IMR-90 (cell line): ENCODE results near the gene MESP2.

Experiments used
- BHLHE40 ChIP-seq: fragments of 150-350 bp; IDR thresholded peaks from 2 replicates; pipeline ENCODE4 v1.6.1; 2016; ENCODE audit warnings: mild to moderate bottlenecking, low read depth, low read length
- CEBPB ChIP-seq: IDR thresholded peaks from 2 replicates; pipeline ENCODE4 v1.6.1; 2012; ENCODE audit warnings: low read depth, low read length, improper control_type of control experiment
- CTCF ChIP-seq: conservative IDR thresholded peaks from 2 replicates; pipeline ENCODE4 v1.5.1; 2012; ENCODE audit warnings: mild to moderate bottlenecking, low read depth, low read length, improper control_type of control experiment
- MAFK ChIP-seq: IDR thresholded peaks from 2 replicates; pipeline ENCODE4 v1.6.1; 2012; ENCODE audit warnings: low read depth, low read length, improper control_type of control experiment
- MAZ ChIP-seq: IDR thresholded peaks from 2 replicates; pipeline ENCODE4 v1.6.1; 2012; ENCODE audit warnings: low read depth, mild to moderate bottlenecking, low read length, improper control_type of control experiment, moderate library complexity, borderline replicate concordance
- MXI1 ChIP-seq: IDR thresholded peaks from 2 replicates; pipeline ENCODE4 v1.6.1; 2012; ENCODE audit warnings: low read depth, mild to moderate bottlenecking, low read length, moderate library complexity, borderline replicate concordance
- NFE2L2 ChIP-seq: fragments of 150-350 bp; IDR thresholded peaks from 2 replicates; pipeline ENCODE4 v1.6.1; 2016; ENCODE audit warnings: low read depth, mild to moderate bottlenecking, low read length
- POLR2A ChIP-seq: IDR thresholded peaks from 2 replicates; pipeline ENCODE4 v1.6.1; 2012; ENCODE audit warnings: mild to moderate bottlenecking, low read depth, low read length
- RAD21 ChIP-seq: IDR thresholded peaks from 2 replicates; pipeline ENCODE4 v1.6.1; 2012; ENCODE audit warnings: low read length, improper control_type of control experiment
- RFX5 ChIP-seq: IDR thresholded peaks from 2 replicates; pipeline ENCODE4 v1.8.0; 2012; ENCODE audit warnings: low read depth, mild to moderate bottlenecking, low read length, moderate library complexity
- SMC3 ChIP-seq: fragments of 150-350 bp; IDR thresholded peaks from 2 replicates; pipeline ENCODE4 v1.6.1; 2016; ENCODE audit warnings: low read depth, mild to moderate bottlenecking, antibody characterized with exemption, low read length, moderate library complexity
- TF ChIP-seq, protein P1 (sequence below): fragments of 150-350 bp; IDR thresholded peaks from 2 replicates; pipeline ENCODE4 v1.6.1; 2016; ENCODE audit warnings: low read depth, mild to moderate bottlenecking, low read length, moderate library complexity, borderline replicate concordance
- TF ChIP-seq, protein P2 (sequence below): fragments of 150-350 bp; IDR thresholded peaks from 2 replicates; pipeline ENCODE4 v1.6.1; 2017; ENCODE audit warnings: mild to moderate bottlenecking, antibody characterized with exemption, low read length, low read depth

- no peak for TF ChIP-seq CTCF
- no peak for TF ChIP-seq RAD21
- TF ChIP-seq POLR2A, result no peak
- TF ChIP-seq MAFK, result no peak
- no peak for TF ChIP-seq SMC3
- no peak for TF ChIP-seq MXI1
- TF ChIP-seq RFX5, result no peak
- TF ChIP-seq, protein P1, sequence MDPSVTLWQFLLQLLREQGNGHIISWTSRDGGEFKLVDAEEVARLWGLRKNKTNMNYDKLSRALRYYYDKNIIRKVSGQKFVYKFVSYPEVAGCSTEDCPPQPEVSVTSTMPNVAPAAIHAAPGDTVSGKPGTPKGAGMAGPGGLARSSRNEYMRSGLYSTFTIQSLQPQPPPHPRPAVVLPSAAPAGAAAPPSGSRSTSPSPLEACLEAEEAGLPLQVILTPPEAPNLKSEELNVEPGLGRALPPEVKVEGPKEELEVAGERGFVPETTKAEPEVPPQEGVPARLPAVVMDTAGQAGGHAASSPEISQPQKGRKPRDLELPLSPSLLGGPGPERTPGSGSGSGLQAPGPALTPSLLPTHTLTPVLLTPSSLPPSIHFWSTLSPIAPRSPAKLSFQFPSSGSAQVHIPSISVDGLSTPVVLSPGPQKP, result no peak
- no peak for TF ChIP-seq MAZ
- no peak for TF ChIP-seq NFE2L2
- TF ChIP-seq, protein P2, sequence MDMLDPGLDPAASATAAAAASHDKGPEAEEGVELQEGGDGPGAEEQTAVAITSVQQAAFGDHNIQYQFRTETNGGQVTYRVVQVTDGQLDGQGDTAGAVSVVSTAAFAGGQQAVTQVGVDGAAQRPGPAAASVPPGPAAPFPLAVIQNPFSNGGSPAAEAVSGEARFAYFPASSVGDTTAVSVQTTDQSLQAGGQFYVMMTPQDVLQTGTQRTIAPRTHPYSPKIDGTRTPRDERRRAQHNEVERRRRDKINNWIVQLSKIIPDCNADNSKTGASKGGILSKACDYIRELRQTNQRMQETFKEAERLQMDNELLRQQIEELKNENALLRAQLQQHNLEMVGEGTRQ, result no peak
- no peak for TF ChIP-seq CEBPB
- no peak for TF ChIP-seq BHLHE40
These were observed 19.2 kb upstream of the MESP2 start for GRCh38 chr15:89756897-89757296.
